ENCODE measurements around the gene STUM.

Gene STUM

GRCh38 chr1:226534098-226534497 lies 14.5 kb upstream of the STUM start:
- DNase-seq (no peak), ATAC-seq (no peak)

- ATAC-seq: no peak
- no peak for DNase-seq
Observed at GRCh38 chr1:226534645-226535044, 13.9 kb upstream of the STUM start.

GRCh38 chr1:226535666-226536065 lies 12.9 kb upstream of the STUM start:
- no peak for DNase-seq
- ATAC-seq: no peak

GRCh38 chr1:226541231-226541630 lies 7.3 kb upstream of the STUM start:
- ATAC-seq: no peak
- DNase-seq: no peak

GRCh38 chr1:226541631-226542622 lies 6.6 kb upstream of the STUM start:
- ATAC-seq: no peak
- no peak for DNase-seq

GRCh38 chr1:226542623-226543103 lies 5.9 kb upstream of the STUM start:
- no peak for DNase-seq
- ATAC-seq: no peak

GRCh38 chr1:226545836-226546596 lies 2.5 kb upstream of the STUM start:
- no peak for DNase-seq

GRCh38 chr1:226546926-226547325 lies 1.6 kb upstream of the STUM start:
- ATAC-seq: no peak
- no peak for DNase-seq

More at GRCh38 chr1:226545836-226546596, 2.5 kb upstream of the STUM start:
- ATAC-seq: no peak

GRCh38 chr1:226547754-226548191 lies 791 bp upstream of the STUM start:
- peak; percentile 72 for DNase-seq
- ATAC-seq: peak; percentile 67

- DNase-seq (peak; percentile 17), ATAC-seq (peak; percentile 15)
Observed at GRCh38 chr1:226549094-226549936, 751 bp downstream of the STUM start.

GRCh38 chr1:226549937-226550671 lies 1.5 kb downstream of the STUM start:
- DNase-seq: peak; percentile 56
- ATAC-seq: peak; percentile 47

GRCh38 chr1:226550672-226551041 lies 2.1 kb downstream of the STUM start:
- no peak for ATAC-seq
- DNase-seq: no peak

GRCh38 chr1:226551299-226551698 lies 2.7 kb downstream of the STUM start:
- ATAC-seq (no peak), DNase-seq (no peak)

GRCh38 chr1:226552061-226552460 lies 3.5 kb downstream of the STUM start:
- ATAC-seq (no peak), DNase-seq (no peak)

GRCh38 chr1:226553266-226553923 lies 4.8 kb downstream of the STUM start:
- DNase-seq: no peak
- ATAC-seq: no peak

- ATAC-seq (no peak), DNase-seq (no peak)
Observed at GRCh38 chr1:226553924-226554282, 5.3 kb downstream of the STUM start.

- DNase-seq: no peak
Observed at GRCh38 chr1:226555092-226555491, 6.5 kb downstream of the STUM start.

GRCh38 chr1:226557424-226557823 lies 8.9 kb downstream of the STUM start:
- no peak for DNase-seq
- no peak for ATAC-seq

More at GRCh38 chr1:226555092-226555491, 6.5 kb downstream of the STUM start:
- no peak for ATAC-seq

GRCh38 chr1:226558036-226558650 lies 9.6 kb downstream of the STUM start:
- DNase-seq (no peak), ATAC-seq (no peak)

- no peak for ATAC-seq
Observed at GRCh38 chr1:226560243-226560642, 11.7 kb downstream of the STUM start.

More at GRCh38 chr1:226560243-226560642, 11.7 kb downstream of the STUM start:
- no peak for DNase-seq

Measured in stimulated activated naive CD8-positive, alpha-beta T cell treated with anti-CD3 and anti-CD28 coated beads, Interleukin-15, Interleukin-2, amounts not matched to agents 100 U/mL and 50 U/mL, for 24 hours (primary cell).